Frontal cortex (tissue), 4 donors: ENCODE measurements around the gene OR2AG1. TPM values are rescaled to one million over a fixed set of nuclear protein-coding genes. Genes with fewer than 3 reads are reported as not detected.

ENCODE experiments used
- DNase-seq, 2 donors: peaks; one replicate each; pipeline ENCODE4 v3.0.0; 2012; ENCODE audit warnings: low spot score in 2 of 2
- FAIRE-seq: peaks from 2 replicates; lab custom pipeline; 2012; peaks lifted over from hg19 to GRCh38; lab: Jason Lieb, UNC
- total RNA-seq: library from RNA; depleted of rRNA; stranded (reverse); fragments of >200 nt; gene quantifications from one replicate; pipeline ENCODE4 v1.2.3, GENCODE V29; 2014
- donor health status: control.
- donor health status: control.
- donor health status: control.

The OR2AG1 gene
- not detected for total RNA-seq

- FAIRE-seq (no peak), DNase-seq (no peak)
These were observed at the start of gene OR2AG1 for GRCh38 chr11:6782720-6783119. Gene OR2AG1, plus strand, starts transcription at chr11:6783020. Its CDS starts 2,018 bp downstream, at chr11:6785038.

- FAIRE-seq (no peak), DNase-seq (no peak)
These were observed 49.2 kb upstream of the OR2AG1 start for GRCh38 chr11:6733326-6734275.

GRCh38 chr11:6734616-6735015 is 48.2 kb upstream of the OR2AG1 start:
- no peak for FAIRE-seq

GRCh38 chr11:6735306-6735705 is 47.5 kb upstream of the OR2AG1 start:
- FAIRE-seq, result no peak
- no peak for DNase-seq

More at GRCh38 chr11:6734616-6735015, 48.2 kb upstream of the OR2AG1 start:
- DNase-seq, result no peak

GRCh38 chr11:6736495-6737121 is 46.2 kb upstream of the OR2AG1 start:
- DNase-seq (no peak), FAIRE-seq (no peak)

GRCh38 chr11:6737872-6738466 is 44.9 kb upstream of the OR2AG1 start:
- FAIRE-seq (no peak), DNase-seq (peak in 1 of 2 donors; percentile 16)

- FAIRE-seq, result no peak
- no peak for DNase-seq
These were observed 44.2 kb upstream of the OR2AG1 start for GRCh38 chr11:6738590-6738989.

GRCh38 chr11:6742260-6742659 is 40.6 kb upstream of the OR2AG1 start:
- DNase-seq, result no peak
- FAIRE-seq, result no peak

- DNase-seq (no peak), FAIRE-seq (no peak)
These were observed 37.8 kb upstream of the OR2AG1 start for GRCh38 chr11:6745018-6745417.

- DNase-seq (no peak), FAIRE-seq (no peak)
These were observed 37.3 kb upstream of the OR2AG1 start for GRCh38 chr11:6745465-6746015.

- FAIRE-seq (no peak), DNase-seq (no peak)
These were observed 36.7 kb upstream of the OR2AG1 start for GRCh38 chr11:6746086-6746618.

- FAIRE-seq, result no peak
- no peak for DNase-seq
These were observed 36.2 kb upstream of the OR2AG1 start for GRCh38 chr11:6746626-6747025.

- DNase-seq (no peak), FAIRE-seq (no peak)
These were observed 35.6 kb upstream of the OR2AG1 start for GRCh38 chr11:6747097-6747668.

- FAIRE-seq (peak; percentile 40), DNase-seq (peak; percentile 12 to 44)
These were observed 27.4 kb upstream of the OR2AG1 start for GRCh38 chr11:6755303-6755952.

GRCh38 chr11:6755953-6756347 is 26.9 kb upstream of the OR2AG1 start:
- FAIRE-seq (no peak), DNase-seq (no peak)

- DNase-seq (peak; percentile 12 to 37), FAIRE-seq (peak; percentile 40)
These were observed 25.4 kb upstream of the OR2AG1 start for GRCh38 chr11:6757373-6757967.

- no peak for DNase-seq
- FAIRE-seq, result no peak
These were observed 10.6 kb upstream of the OR2AG1 start, which contains the start of gene OR2AG2 for GRCh38 chr11:6771926-6772893. Gene OR2AG2, minus strand, starts transcription at chr11:6771976. Its CDS starts 3,019 bp downstream, at chr11:6768957.

- DNase-seq (no peak), FAIRE-seq (no peak)
These were observed 4.3 kb upstream of the OR2AG1 start for GRCh38 chr11:6778518-6778917.
